Astrocyte of the cerebellum (primary cell): ENCODE measurements around the gene TRIM8.

Experiments
- DNase-seq: peaks from one replicate; pipeline ENCODE4 v3.0.0-alpha.2; 2011; ENCODE audit warnings: low read depth
- H3K4me3 ChIP-seq: 2 replicates; pipeline ENCODE4 v1.5.1; 2011; ENCODE audit warnings: mild to moderate bottlenecking, low read depth, low read length, moderate library complexity
- CTCF ChIP-seq: IDR thresholded peaks from 2 replicates; pipeline ENCODE4 v1.5.1; 2012; ENCODE audit warnings: low read length, low read depth, moderate library complexity, mild to moderate bottlenecking; ENCODE audit errors: missing control alignments
- in situ Hi-C: cut with HindIII; loops from 2 replicates; pipeline ENCODE4 v1.10.0; 2017; ENCODE audit warnings: low sequenced_read_pairs

TRIM8 gene

GRCh38 chr10:102634686-102635085 lies 9.6 kb upstream of the TRIM8 start:
- in situ Hi-C loops, result no loop called here
- no peak for TF ChIP-seq CTCF
- H3K4me3 ChIP-seq, result no peak overlapping the region
- no peak for DNase-seq

- TF ChIP-seq CTCF, result no peak
- in situ Hi-C loops, result no loop called here
- H3K4me3 ChIP-seq, result no peak overlapping the region
- no peak for DNase-seq
Observed at GRCh38 chr10:102635377-102635776, 8.9 kb upstream of the TRIM8 start.

GRCh38 chr10:102639537-102639936 lies 4.7 kb upstream of the TRIM8 start:
- in situ Hi-C loops, result no loop called here
- DNase-seq, result no peak
- TF ChIP-seq CTCF, result no peak

GRCh38 chr10:102641402-102641801 lies 2.9 kb upstream of the TRIM8 start:
- TF ChIP-seq CTCF, result no peak
- no peak for DNase-seq
- peak overlapping the region; percentile 83 for H3K4me3 ChIP-seq
- in situ Hi-C loops, result no loop called here

More at GRCh38 chr10:102639537-102639936, 4.7 kb upstream of the TRIM8 start:
- H3K4me3 ChIP-seq, result no peak overlapping the region

GRCh38 chr10:102641880-102642735 lies 2.2 kb upstream of the TRIM8 start:
- peak; percentile 89 for DNase-seq
- no peak for TF ChIP-seq CTCF
- in situ Hi-C loops, result no loop called here
- peak overlapping the region; percentile 83 for H3K4me3 ChIP-seq

GRCh38 chr10:102642736-102643335 lies 1.4 kb upstream of the TRIM8 start:
- in situ Hi-C loops, result no loop called here
- no peak for TF ChIP-seq CTCF
- peak overlapping the region; percentile 83 for H3K4me3 ChIP-seq
- DNase-seq, result no peak
